ENCODE data around the gene CANT1.
"Not testable (repeated sequence)": the region's sequence is repeated elsewhere in the genome, so short reads cannot be mapped to it uniquely, and the experiment has no call there.

The CANT1 gene

GRCh38 chr17:79028496-79029326 lies 19.1 kb upstream of the CANT1 start:
- H3K4me3 ChIP-seq (ENCODE audit: low read depth, low read length) = no peak overlapping the region

GRCh38 chr17:79027925-79028491 lies 18.4 kb upstream of the CANT1 start:
- H3K4me3 ChIP-seq (ENCODE audit: low read depth, low read length) = no peak overlapping the region

DNA sequence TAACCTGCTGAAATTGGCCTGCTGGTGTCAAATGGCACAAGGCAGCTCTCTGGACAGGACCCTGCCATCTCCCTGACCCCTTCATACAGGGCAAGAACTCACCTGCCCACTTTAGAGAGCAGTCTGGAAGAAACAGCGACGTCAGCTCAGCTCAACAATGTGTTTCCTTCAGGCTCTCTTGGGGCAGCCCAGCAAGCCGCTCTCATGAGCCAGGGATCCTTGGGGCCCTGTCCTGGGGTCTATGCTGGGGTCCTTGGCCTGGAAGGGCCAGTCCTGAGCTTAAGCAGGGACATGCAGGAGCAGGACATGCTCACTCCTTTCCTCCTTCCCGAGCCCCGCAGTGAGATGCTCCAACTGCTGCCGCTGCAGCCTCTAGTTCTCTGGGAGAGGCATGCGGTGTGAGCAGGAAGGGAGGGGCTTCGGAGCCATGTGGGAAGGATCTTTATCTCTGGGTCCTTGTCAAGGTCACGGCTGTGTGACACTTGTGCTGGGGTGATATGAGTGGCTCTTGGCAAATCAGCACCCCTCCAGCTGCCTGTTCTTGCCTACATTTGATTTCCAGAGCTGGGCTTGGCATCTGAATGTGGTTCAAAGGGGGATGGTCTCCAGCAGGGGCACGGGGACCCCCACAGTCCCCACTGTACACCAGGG lies 17.8 kb upstream of the CANT1 start:
- H3K4me3 ChIP-seq (ENCODE audit: low read depth, low read length) = no peak overlapping the region

- no peak overlapping the region for H3K4me3 ChIP-seq (ENCODE audit: low read depth, low read length)
These were observed 17.1 kb upstream of the CANT1 start for GRCh38 chr17:79026376-79027273.

DNA sequence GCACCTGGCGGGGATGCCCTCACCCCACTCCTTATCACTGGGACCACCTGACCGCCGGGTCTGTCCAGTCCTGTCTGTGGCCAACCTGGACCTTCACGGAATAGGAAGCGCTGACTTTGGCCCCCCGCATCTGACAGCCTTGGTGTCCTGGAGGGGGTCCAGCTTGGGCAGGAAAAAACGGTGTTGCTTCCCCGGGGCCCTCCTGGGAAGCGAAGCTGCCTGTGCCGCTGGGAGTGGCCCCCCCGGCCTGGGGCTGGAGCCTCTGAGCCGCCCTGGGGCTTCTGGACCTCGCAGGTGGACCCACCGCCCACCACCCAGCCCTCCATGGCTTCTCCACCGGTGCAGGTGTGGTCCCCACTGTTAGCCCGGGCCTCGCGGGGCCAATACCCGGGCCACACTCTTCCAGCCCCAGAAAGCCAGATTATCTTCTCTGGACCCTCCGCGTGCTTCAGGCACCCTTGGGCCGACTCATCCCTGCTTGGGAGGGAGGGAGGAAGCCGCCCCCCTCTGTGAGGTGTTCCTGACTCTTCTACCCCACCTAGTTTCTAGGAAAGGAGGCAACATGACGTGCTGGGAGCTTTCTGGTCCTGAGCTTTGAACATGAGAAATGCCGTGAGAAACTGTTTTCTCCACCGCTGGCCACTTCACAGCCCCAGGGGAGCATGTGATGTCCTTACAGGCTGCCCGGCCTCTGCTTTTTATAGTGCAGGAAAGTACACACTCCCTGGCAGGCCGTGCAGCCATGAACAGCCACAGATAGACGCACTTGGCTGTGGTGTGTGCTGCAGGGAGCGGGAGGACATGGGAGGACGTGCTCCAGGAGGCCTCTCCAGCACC lies 15.6 kb upstream of the CANT1 start:
- no peak overlapping the region for H3K4me3 ChIP-seq (ENCODE audit: low read depth, low read length)

DNA sequence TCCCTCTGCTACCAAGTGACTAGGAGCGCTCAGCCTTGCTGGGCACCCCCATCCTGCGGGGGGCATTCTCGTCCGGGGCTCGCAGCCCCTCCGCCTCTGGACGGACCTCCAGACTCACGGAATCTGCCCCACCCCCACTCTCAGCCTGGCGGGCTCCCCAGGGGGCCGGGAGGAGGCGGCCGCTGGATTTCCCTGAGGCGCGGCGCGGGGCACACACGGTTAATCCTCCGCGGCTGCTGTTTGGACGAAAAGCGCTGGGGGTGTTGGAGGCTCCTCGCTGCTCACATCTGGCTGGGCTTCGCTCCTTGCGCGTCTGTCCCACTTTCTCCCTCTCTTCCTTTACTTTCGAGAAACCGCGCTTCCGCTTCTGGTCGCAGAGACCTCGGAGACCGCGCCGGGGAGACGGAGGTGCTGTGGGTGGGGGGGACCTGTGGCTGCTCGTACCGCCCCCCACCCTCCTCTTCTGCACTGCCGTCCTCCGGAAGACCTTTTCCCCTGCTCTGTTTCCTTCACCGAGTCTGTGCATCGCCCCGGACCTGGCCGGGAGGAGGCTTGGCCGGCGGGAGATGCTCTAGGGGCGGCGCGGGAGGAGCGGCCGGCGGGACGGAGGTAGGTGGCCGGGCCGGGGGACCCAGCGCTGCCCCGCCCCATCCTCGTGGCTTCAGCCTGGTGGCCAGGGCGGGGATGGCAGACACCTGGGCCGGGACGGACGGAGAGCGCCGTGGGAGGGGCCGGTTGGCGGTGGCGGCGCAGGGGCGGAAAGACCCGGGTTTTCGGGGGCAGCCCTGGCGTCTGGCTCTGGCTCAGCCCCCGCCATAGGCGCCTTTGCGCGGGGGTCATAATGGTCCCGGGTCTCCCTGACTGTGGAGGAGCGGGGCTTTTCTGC lies 14.6 kb upstream of the CANT1 start, which contains the start of gene C1QTNF1:
C1QTNF1 (plus strand) TSS at position 284 of the 886 bp plus-strand sequence. CDS start 19,800 bp downstream, outside the sequence.
- H3K4me3 ChIP-seq (ENCODE audit: low read depth, low read length) = peak within 1 kb of the TSS; percentile 44

- H3K4me3 ChIP-seq (ENCODE audit: low read depth, low read length) = peak overlapping the region; percentile 44
These were observed 13.7 kb upstream of the CANT1 start for GRCh38 chr17:79023180-79023705.

GRCh38 chr17:79022507-79022991 lies 13.0 kb upstream of the CANT1 start:
- no peak overlapping the region for H3K4me3 ChIP-seq (ENCODE audit: low read depth, low read length)

DNA sequence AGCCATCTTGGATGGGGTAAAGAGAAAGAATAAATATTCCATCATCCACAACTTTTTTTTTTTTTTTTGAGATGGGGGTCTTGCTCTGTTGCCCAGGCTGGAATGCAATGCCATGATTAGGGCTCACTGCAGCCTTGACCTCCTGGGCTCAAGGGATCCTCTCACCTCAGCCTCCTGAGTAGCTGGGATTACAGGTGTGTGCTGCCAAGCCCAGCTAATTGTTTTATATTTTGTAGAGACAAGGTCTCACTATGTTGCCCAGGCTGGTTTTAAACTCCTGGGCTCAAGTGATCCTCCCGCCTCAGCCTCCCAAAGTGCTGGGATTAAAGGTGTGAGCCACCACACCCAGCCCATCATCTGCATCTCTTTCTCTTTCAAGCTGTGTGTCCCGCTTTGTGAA lies 12.4 kb upstream of the CANT1 start:
- H3K4me3 ChIP-seq (ENCODE audit: low read depth, low read length) = not testable (repeated sequence)

DNA sequence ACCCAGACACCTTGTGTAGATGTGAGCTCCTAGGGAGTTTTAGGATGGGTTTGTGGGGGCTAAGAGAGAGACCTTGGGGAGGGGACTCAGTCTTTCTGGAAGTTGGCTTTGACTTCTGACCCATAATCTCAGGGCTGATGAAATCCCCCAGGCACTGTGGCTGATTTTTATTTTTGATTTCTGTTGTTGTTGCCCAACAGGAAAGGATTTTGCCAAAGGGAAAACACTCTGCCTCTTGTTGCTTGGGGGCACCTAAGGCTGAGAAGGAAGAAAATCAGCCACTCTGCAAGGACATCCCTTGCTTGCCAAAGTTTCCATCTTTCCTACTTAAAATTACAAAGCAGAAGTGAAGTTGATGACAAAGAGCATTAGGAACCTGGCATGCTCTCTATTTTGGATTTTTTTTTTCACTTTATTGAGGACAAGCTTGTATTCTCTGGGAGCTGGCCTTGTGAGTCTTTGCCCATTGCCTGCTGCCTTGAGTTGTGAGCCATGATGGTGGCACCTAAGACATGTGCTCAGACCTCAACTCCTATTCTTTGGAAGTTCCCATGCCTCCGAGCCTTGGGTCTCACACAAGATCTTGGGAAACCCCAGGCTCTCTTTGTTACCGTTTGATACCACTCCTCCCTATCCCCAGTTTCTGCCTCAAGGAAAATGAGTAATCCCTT lies 11.2 kb upstream of the CANT1 start:
- H3K4me3 ChIP-seq (ENCODE audit: low read depth, low read length) = no peak overlapping the region

- H3K4me3 ChIP-seq (ENCODE audit: low read depth, low read length) = no peak overlapping the region
These were observed 10.3 kb upstream of the CANT1 start for GRCh38 chr17:79019632-79020584.

- no peak overlapping the region for H3K4me3 ChIP-seq (ENCODE audit: low read depth, low read length)
These were observed 9.7 kb upstream of the CANT1 start for GRCh38 chr17:79019261-79019631.

DNA sequence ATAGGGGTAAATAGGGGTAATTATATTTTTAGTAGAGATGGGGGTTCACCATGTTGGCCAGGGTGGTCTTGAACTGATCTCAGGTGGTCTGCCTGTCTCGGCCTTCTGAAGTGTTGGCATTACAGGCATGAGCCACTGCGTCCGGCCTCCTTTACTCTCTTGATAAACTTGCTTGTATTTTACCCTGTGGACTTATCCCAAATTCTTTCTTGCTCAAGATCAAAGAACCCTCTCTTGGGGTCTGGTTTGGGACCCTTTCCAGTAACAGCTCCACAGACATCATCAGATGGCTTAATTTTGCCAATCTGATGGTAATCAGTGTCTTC lies 8.8 kb upstream of the CANT1 start:
- H3K4me3 ChIP-seq (ENCODE audit: low read depth, low read length) = no peak overlapping the region

DNA sequence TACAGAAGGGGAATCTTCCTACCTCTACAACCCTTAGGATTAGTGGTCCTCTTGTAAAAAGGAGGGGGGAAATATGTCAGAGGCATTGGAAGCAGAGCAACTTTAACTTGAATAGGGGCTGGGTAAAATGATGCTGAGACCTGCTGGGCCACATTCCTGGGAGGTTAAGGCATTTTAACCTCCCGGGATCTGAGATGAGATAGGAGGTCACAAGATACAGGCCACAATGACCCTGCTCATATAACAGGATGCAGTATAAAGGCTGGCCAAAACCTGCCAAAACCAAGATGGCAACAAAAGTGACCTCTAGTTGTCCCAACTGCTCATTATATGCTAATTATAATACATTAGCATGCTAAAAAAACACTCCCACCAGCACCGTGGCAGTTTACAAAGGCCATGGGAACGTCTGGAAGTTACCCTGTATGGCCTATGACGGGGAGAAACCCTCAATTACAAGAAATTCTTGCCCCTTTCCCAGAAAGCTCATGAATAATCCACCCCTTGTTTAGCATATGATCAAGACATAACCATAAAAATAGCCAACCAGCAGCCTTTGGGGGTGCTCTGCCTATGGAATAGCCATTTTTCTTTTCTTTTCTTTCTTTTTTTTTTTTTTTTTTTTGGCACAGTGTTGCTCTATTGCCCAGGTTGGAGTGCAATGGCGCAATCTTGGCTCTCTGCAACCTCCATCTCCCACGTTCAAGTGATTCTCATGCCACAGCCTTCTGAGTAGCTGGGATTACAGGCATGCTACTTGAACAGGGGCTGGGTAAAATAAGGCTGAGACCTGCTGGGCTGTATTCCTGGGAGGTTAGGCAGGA lies 8.2 kb upstream of the CANT1 start:
- no peak overlapping the region for H3K4me3 ChIP-seq (ENCODE audit: low read depth, low read length)

GRCh38 chr17:79014158-79014758 lies 4.7 kb upstream of the CANT1 start:
- H3K4me3 ChIP-seq (ENCODE audit: low read depth, low read length) = no peak overlapping the region

DNA sequence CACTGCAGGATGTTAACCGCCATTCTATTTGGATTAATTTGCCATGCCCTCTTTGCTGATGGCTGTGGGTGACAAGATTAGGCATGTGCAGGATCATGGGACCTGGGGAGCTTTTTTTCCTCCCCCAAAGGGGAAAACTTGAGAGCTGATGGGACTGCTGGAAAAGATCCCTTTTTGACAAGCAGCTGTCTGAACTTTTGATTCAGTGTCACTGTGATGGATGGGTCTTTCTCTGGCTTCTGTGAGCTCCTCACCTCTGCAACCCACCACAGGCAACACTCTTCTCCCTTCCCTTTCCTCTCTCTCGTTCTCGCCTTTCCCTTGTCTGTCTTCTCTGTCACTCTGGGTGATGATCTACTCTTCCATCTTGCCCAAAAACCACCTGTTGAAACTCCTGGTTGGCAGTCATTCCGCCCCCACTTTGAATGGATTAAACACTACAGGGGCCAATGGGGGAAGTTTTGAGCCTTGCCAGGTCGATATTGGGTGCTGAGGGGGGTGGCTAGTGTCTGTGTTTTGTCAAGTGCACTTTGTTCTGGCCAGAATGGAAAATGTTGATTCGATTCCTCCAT lies 3.1 kb upstream of the CANT1 start:
- H3K4me3 ChIP-seq (ENCODE audit: low read depth, low read length) = no peak overlapping the region

Data from iPS-11a (cell line).